K562 (cell line): ENCODE results near the gene LIPT2.

Source experiments
- CTCF ChIP-seq, 3 experiments: IDR thresholded peaks in 2 of 3; conservative IDR thresholded peaks in 1 of 3; 2 replicates each; pipeline ENCODE4 v1.5.1; 2011 to 2012; ENCODE audit warnings: low read length in 3 of 3, mild to moderate bottlenecking in 3 of 3, control low read depth in 2 of 3, improper control_type of control experiment in 1 of 3, inconsistent platforms in 1 of 3, low read depth in 1 of 3, mixed read lengths in 1 of 3, moderate library complexity in 1 of 3; ENCODE audit not compliant: insufficient read depth in 2 of 3
- E2F3 ChIP-seq: fragments of 250-450 bp; sonication (Bioruptor Pico); IDR thresholded peaks from 2 replicates; pipeline ENCODE4 v1.4.0; 2020; ENCODE audit warnings: mild to moderate bottlenecking
- LEF1 ChIP-seq: fragments of 450-650 bp; IDR thresholded peaks from 2 replicates; pipeline ENCODE4 v1.6.1; 2016; ENCODE audit warnings: mild to moderate bottlenecking
- NR2C2 ChIP-seq, 2 experiments: fragments of 200-800 bp in 1 of 2; sonication (Bioruptor generic) in 1 of 2; sonication (generic) in 1 of 2; formaldehyde crosslinking in 1 of 2; IDR thresholded peaks; 2 replicates each; pipeline versions ENCODE4 v1.6.1 to v1.8.0; 2016 to 2022; ENCODE audit warnings: mild to moderate bottlenecking in 1 of 2, missing compliant biosample characterization in 1 of 2, missing genetic modification characterization in 1 of 2, missing genetic modification reagents in 1 of 2
- SAFB2 ChIP-seq: fragments of 200-400 bp; formaldehyde crosslinking; IDR thresholded peaks from 2 replicates; pipeline ENCODE4 v1.6.1; 2018; ENCODE audit warnings: borderline replicate concordance, low read length, low read depth, moderate library complexity; ENCODE audit not compliant: severe bottlenecking
- SNAPC5 ChIP-seq: fragments of 250-450 bp; sonication (Bioruptor Pico); IDR thresholded peaks from 2 replicates; pipeline ENCODE4 v1.8.0; 2021; ENCODE audit warnings: moderate library complexity, mild to moderate bottlenecking, inconsistent platforms

GRCh38 chr11:74480688-74481417 is 12.7 kb downstream of the LIPT2 start:
- no peak for TF ChIP-seq E2F3 (CRISPR knock-in tag)
- no peak for TF ChIP-seq SAFB2
- no peak for TF ChIP-seq LEF1
- no peak for TF ChIP-seq NR2C2 (CRISPR knock-in tag; IDR thresholded peaks at IDR 0.05)
- no peak for TF ChIP-seq NR2C2 (tag; IDR thresholded peaks at IDR 0.05)
- TF ChIP-seq SNAPC5 (CRISPR knock-in tag) = no peak
- no peak for TF ChIP-seq CTCF (IDR thresholded peaks at IDR 0.05 in 2 of 3, conservative IDR thresholded peaks at IDR 0.05 in 1 of 3; ENCODE audit: insufficient read depth in 2 of 3, low read depth in 1 of 3, low read length in 3 of 3)
